Fibroblast of skin of abdomen (primary cell): Measurements from ENCODE around the gene GNAI3.

Source experiments
- DNase-seq: peaks from one replicate; pipeline ENCODE4 v3.0.0-alpha.2; 2013

GNAI3 gene

GRCh38 chr1:109527098-109527811 is 21.2 kb upstream of the GNAI3 start:
- no peak for DNase-seq

GRCh38 chr1:109527846-109528695 is 20.3 kb upstream of the GNAI3 start:
- no peak for DNase-seq

GRCh38 chr1:109528712-109529111 is 19.7 kb upstream of the GNAI3 start:
- DNase-seq, result no peak

GRCh38 chr1:109529881-109530456 is 18.4 kb upstream of the GNAI3 start:
- DNase-seq, result no peak

- DNase-seq, result no peak
Observed at GRCh38 chr1:109530457-109531087, 17.8 kb upstream of the GNAI3 start.

- DNase-seq, result no peak
Observed at GRCh38 chr1:109531380-109531779, 17.0 kb upstream of the GNAI3 start.

GRCh38 chr1:109531826-109532364 is 16.5 kb upstream of the GNAI3 start:
- no peak for DNase-seq

- DNase-seq, result peak; percentile 71
Observed at GRCh38 chr1:109532365-109533136, 15.9 kb upstream of the GNAI3 start.

GRCh38 chr1:109534307-109534858 is 14.0 kb upstream of the GNAI3 start:
- DNase-seq, result no peak

- DNase-seq, result no peak
Observed at GRCh38 chr1:109535481-109535880, 12.9 kb upstream of the GNAI3 start.

GRCh38 chr1:109535971-109536491 is 12.4 kb upstream of the GNAI3 start:
- no peak for DNase-seq

GRCh38 chr1:109537450-109538178 is 10.8 kb upstream of the GNAI3 start:
- no peak for DNase-seq

- no peak for DNase-seq
Observed at GRCh38 chr1:109538827-109539555, 9.4 kb upstream of the GNAI3 start.

GRCh38 chr1:109539676-109540075 is 8.7 kb upstream of the GNAI3 start, which contains the start of gene GPR61:
Gene GPR61, plus strand, starts transcription at chr1:109539872. Its CDS starts 3,151 bp downstream, at chr1:109543023.
- DNase-seq, result no peak

- DNase-seq, result no peak
Observed at GRCh38 chr1:109541102-109541501, 7.3 kb upstream of the GNAI3 start.

- DNase-seq, result no peak
Observed at GRCh38 chr1:109542657-109543056, 5.8 kb upstream of the GNAI3 start.

GRCh38 chr1:109543283-109543987 is 5.0 kb upstream of the GNAI3 start:
- no peak for DNase-seq

GRCh38 chr1:109543988-109544735 is 4.3 kb upstream of the GNAI3 start:
- DNase-seq, result no peak
